HepG2 (cell line): ENCODE results near the gene ARHGAP26. TPM values are rescaled to one million over a fixed set of nuclear protein-coding genes. Genes with fewer than 3 reads are reported as not detected.

Source experiments
- ATAC-seq: fragments of 200-7000 bp; cut with Tn5 transposase; 3 replicates; pipeline ENCODE4 v1.9.1; 2020; ENCODE audit warnings: mild to moderate bottlenecking, moderate library complexity
- BruUV-seq: library from RNA; stranded (reverse); fragments of 400-500 nt; replicated peaks from 2 replicates; lab custom pipeline; 2021; lab: Mats Ljungman, UMichigan
- CTCF ChIA-PET: fragments of 300-600 bp; formaldehyde crosslinking; extraction: SDS; loops from one replicate; lab custom pipeline; 2021; ENCODE audit warnings: low total read pairs, inconsistent platforms, low intra/inter-chr PET ratio; lab: Yijun Ruan, JAX
- POLR2A ChIA-PET: fragments of 350-600 bp; sonication (Branson Sonifier 250); formaldehyde crosslinking; loops from one replicate; lab custom pipeline; 2020; ENCODE audit warnings: antibody characterized with exemption, inconsistent platforms; lab: Yijun Ruan, JAX
- DNase-seq: peaks from one replicate; pipeline ENCODE4 v3.0.0-alpha.2; 2015; ENCODE audit warnings: low spot score
- FAIRE-seq: peaks from 3 replicates; lab custom pipeline; 2011; peaks lifted over from hg19 to GRCh38; lab: Jason Lieb, UNC
- H2AFZ ChIP-seq: one replicate; pipeline ENCODE4 v1.6.1; 2011; ENCODE audit warnings: low read length, inconsistent platforms
- H3K27ac ChIP-seq: fragments of 300-600 bp; 3 replicates; pipeline ENCODE4 v1.8.0; 2011; ENCODE audit warnings: mixed run types, mild to moderate bottlenecking, mixed read lengths, low read length, inconsistent platforms; ENCODE audit not compliant: insufficient read depth; ENCODE audit errors: extremely low read length
- H3K27me3 ChIP-seq, 2 experiments: fragments of 200-600 bp in 1 of 2; 2 replicates in 1 of 2; 3 replicates in 1 of 2; pipeline versions ENCODE4 v1.6.0 to v1.8.0; 2011; ENCODE audit warnings: low read length in 2 of 2, mild to moderate bottlenecking in 2 of 2, moderate library complexity in 2 of 2, inconsistent platforms in 1 of 2; ENCODE audit not compliant: insufficient read depth in 2 of 2, control insufficient read depth in 1 of 2
- H3K36me3 ChIP-seq, 2 experiments: fragments of 200-600 bp in 1 of 2; replicated peaks in 1 of 2; 2 replicates in 1 of 2; 3 replicates in 1 of 2; pipeline versions ENCODE4 v1.5.1 to v1.8.0; 2011; ENCODE audit warnings: low read length in 2 of 2, inconsistent platforms in 1 of 2; ENCODE audit not compliant: insufficient read depth in 2 of 2, control insufficient read depth in 1 of 2
- H3K4me1 ChIP-seq: 2 replicates; pipeline ENCODE4 v1.5.1; 2012; ENCODE audit warnings: low read length, inconsistent platforms; ENCODE audit not compliant: insufficient read depth
- H3K4me2 ChIP-seq: 2 replicates; pipeline ENCODE4 v1.6.0; 2011; ENCODE audit warnings: low read depth, low read length, inconsistent platforms
- H3K4me3 ChIP-seq, 3 experiments: fragments of 200-600 bp in 1 of 3; sonication (generic), shearing (Covaris generic) in 1 of 3; replicated peaks in 1 of 3; 2 replicates each; pipeline ENCODE4 v1.5.1; 2011 to 2016; ENCODE audit warnings: low read length in 3 of 3, inconsistent platforms in 2 of 3, low read depth in 2 of 3, mild to moderate bottlenecking in 2 of 3, control low read depth in 1 of 3, mixed read lengths in 1 of 3; ENCODE audit not compliant: insufficient read depth in 1 of 3
- H3K79me2 ChIP-seq: one replicate; pipeline ENCODE4 v1.6.1; 2011; ENCODE audit warnings: low read length, inconsistent platforms; ENCODE audit not compliant: insufficient read depth
- H3K9ac ChIP-seq: 2 replicates; pipeline ENCODE4 v1.6.0; 2011; ENCODE audit warnings: mild to moderate bottlenecking, low read depth, low read length, inconsistent platforms; ENCODE audit not compliant: insufficient read depth
- H3K9me3 ChIP-seq: 2 replicates; pipeline ENCODE4 v1.5.1; 2012; ENCODE audit warnings: mild to moderate bottlenecking, low read length
- H4K20me1 ChIP-seq: 2 replicates; pipeline ENCODE4 v1.6.0; 2011; ENCODE audit warnings: inconsistent platforms, mild to moderate bottlenecking, low read length, moderate library complexity; ENCODE audit not compliant: insufficient read depth
- FOXJ3 ChIP-seq: sonication (generic); formaldehyde crosslinking; IDR thresholded peaks from 2 replicates; pipeline ENCODE4 v1.4.0; 2020; ENCODE audit warnings: missing genetic modification reagents, mild to moderate bottlenecking, borderline replicate concordance
- HDAC2 ChIP-seq: sonication (generic); formaldehyde crosslinking; IDR thresholded peaks from 2 replicates; pipeline ENCODE4 v1.4.0; 2020; ENCODE audit warnings: missing genetic modification reagents
- IKZF4 ChIP-seq: sonication (generic); formaldehyde crosslinking; IDR thresholded peaks from 2 replicates; pipeline ENCODE4 v1.5.1; 2020; ENCODE audit warnings: borderline replicate concordance, mild to moderate bottlenecking, low read depth, missing genetic modification reagents; ENCODE audit errors: not compliant biosample characterization
- MLLT10 ChIP-seq: sonication (generic); formaldehyde crosslinking; IDR thresholded peaks from 2 replicates; pipeline ENCODE4 v1.4.0; 2020; ENCODE audit warnings: missing genetic modification reagents
- NCOA5 ChIP-seq: sonication (generic); formaldehyde crosslinking; IDR thresholded peaks from 2 replicates; pipeline ENCODE4 v1.4.0; 2020; ENCODE audit warnings: missing genetic modification reagents
- NFKBIZ ChIP-seq: IDR thresholded peaks from 2 replicates; pipeline ENCODE4 v1.6.1; 2018; ENCODE audit warnings: missing genetic modification reagents, missing compliant biosample characterization
- PLRG1 ChIP-seq: fragments of 450-650 bp; conservative IDR thresholded peaks from 2 replicates; pipeline ENCODE4 v1.6.1; 2016
- SP5 ChIP-seq: IDR thresholded peaks from 2 replicates; pipeline ENCODE4 v1.6.1; 2016; ENCODE audit warnings: low read depth, borderline replicate concordance
- ZFP41 ChIP-seq: sonication (generic); formaldehyde crosslinking; IDR thresholded peaks from 2 replicates; pipeline ENCODE4 v1.4.0; 2020; ENCODE audit warnings: mild to moderate bottlenecking, missing genetic modification reagents, borderline replicate concordance
- ZKSCAN1 ChIP-seq: fragments of 150-350 bp; IDR thresholded peaks from 2 replicates; pipeline ENCODE4 v1.6.1; 2014; ENCODE audit warnings: low read length
- ZMYM4 ChIP-seq: sonication (generic); formaldehyde crosslinking; IDR thresholded peaks from 2 replicates; pipeline ENCODE4 v1.8.1; 2023; ENCODE audit warnings: mild to moderate bottlenecking, missing genetic modification reagents
- ZNF546 ChIP-seq: sonication (generic); formaldehyde crosslinking; conservative IDR thresholded peaks from 2 replicates; pipeline ENCODE4 v1.8.1; 2023; ENCODE audit warnings: mild to moderate bottlenecking, missing genetic modification reagents
- ZNF572 ChIP-seq: sonication (generic); formaldehyde crosslinking; IDR thresholded peaks from 2 replicates; pipeline ENCODE4 v1.5.1; 2020; ENCODE audit warnings: mild to moderate bottlenecking, missing genetic modification reagents
- WGBS: methylation state at CpG from one replicate; pipeline ENCODE4 v1.1.6; 2017; ENCODE audit warnings: low lambda C conversion rate; 5-methylcytosine and 5-hydroxymethylcytosine counted together
- in situ Hi-C: cut with HindIII; loops from 2 replicates; pipeline ENCODE4 v1.10.0; 2017; ENCODE audit warnings: low pct_unique_long_range_greater_than_20kb; ENCODE audit not compliant: extremely low pct_ligation_motif_present
- intact Hi-C: fragments of 100-400 bp; cut with micrococcal nuclease; formaldehyde crosslinking; loops from one replicate; pipeline ENCODE4 v1.10.0; 2022; ENCODE audit not compliant: unreplicated experiment
- polyA plus RNA-seq, 8 experiments: library from polyadenylated mRNA; depleted of rRNA in 3 of 8; stranded (reverse) in 7 of 8; unstranded in 1 of 8; fragments of >200 nt; fragmentation: Illumina TruSeq in 4 of 8; extraction: Trizol in 4 of 8; gene quantifications; 2 replicates each; pipeline versions ENCODE4 v1.2.1 to v1.2.3, GENCODE V29; 2011 to 2016; ENCODE audit warnings: low read depth in 4 of 8, missing spikeins in 1 of 8, mixed read lengths in 1 of 8; ENCODE audit not compliant: insufficient read depth in 1 of 8
- total RNA-seq, 5 experiments: library from RNA; depleted of rRNA; stranded (reverse); fragments of >200 nt; fragmentation: Illumina TruSeq; extraction: Trizol; gene quantifications; 2 replicates each; pipeline ENCODE4 v1.2.3, GENCODE V29; 2016; ENCODE audit warnings: low read depth in 1 of 5
- TF ChIP-seq, protein P1 (sequence below): sonication (generic); formaldehyde crosslinking; IDR thresholded peaks from 2 replicates; pipeline ENCODE4 v1.4.0; 2020; ENCODE audit warnings: missing genetic modification reagents
- TF ChIP-seq, protein P2 (sequence below): sonication (generic); formaldehyde crosslinking; IDR thresholded peaks from 2 replicates; pipeline ENCODE4 v1.4.0; 2020; ENCODE audit warnings: missing genetic modification reagents
- TF ChIP-seq, protein P3 (sequence below): fragments of 450-650 bp; IDR thresholded peaks from 2 replicates; pipeline ENCODE4 v1.6.1; 2016
- TF ChIP-seq, protein P4 (sequence below): sonication (generic); formaldehyde crosslinking; IDR thresholded peaks from 2 replicates; pipeline ENCODE4 v1.5.1; 2020; ENCODE audit warnings: mild to moderate bottlenecking, missing genetic modification reagents, moderate library complexity
- TF ChIP-seq, protein P5 (sequence below): sonication (generic); formaldehyde crosslinking; IDR thresholded peaks from 2 replicates; pipeline ENCODE4 v1.8.1; 2023; ENCODE audit warnings: mild to moderate bottlenecking, missing genetic modification reagents, borderline replicate concordance

Gene ARHGAP26
- total and polyA plus RNA-seq, 2 of the 13 experiments (the other 11 are each of a cell fraction or from before 2014, with no cell fraction given) = 9.6 to 18.2 TPM

DNA sequence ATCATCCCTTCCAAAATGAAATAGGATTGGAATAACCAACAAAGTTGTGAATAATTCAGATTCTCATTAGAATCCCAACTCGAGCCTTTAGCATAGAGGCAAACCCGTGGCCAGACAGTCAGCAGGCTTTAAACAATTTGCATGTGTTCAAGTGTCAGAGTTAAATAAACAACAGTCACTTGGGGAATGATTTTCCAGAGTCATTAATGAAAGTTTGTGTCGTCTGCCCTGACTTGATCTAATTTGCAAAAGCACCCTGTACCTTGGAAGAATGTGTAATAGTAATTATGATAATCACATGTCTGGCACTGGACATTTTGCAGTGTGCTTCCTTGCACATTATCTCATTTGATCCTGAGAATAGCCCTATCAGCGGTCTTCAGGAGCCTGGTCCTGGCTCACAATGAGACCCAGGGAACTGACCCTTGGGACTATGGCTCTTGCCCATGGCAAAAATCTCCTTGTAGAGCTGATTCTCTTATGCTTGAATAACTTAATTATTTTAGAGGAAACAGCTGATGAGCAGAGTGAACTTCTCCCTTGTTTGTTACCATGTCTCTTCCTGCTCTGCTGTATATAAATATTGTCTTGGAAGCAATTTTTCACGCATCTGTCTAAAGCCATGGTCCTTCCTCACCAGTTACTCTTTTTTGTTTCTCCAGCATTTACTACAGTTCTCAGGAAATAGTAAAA, 360.6 kb downstream of the ARHGAP26 start (continued):
- no peak for TF ChIP-seq IKZF4
- TF ChIP-seq MLLT10 = no peak
- no peak for TF ChIP-seq ZKSCAN1
- TF ChIP-seq ZNF572 (CRISPR knock-in tag) = no peak
- TF ChIP-seq HDAC2 = no peak

DNA sequence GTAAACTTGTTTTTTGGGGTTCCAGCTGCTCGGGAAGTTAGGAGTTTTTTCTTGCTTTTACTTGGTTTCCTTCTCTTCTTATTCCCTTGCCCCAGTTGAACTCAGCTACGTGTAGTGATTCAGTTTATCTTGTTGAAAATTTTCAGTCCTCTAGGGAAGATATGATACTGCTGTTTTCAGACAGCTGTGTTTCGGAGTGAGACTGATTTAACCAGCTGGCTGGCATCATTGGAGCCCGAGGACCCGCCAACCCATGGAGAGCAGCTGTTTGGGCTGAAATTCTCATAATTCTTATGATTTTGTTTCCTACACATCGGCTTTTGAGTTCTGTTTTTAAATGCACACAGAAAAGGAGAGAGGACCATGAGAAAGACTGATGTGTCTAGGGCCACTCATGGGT, 361.8 kb downstream of the ARHGAP26 start:
- no peaks in the 10 kb centered on the region for H3K27me3 ChIP-seq
- no peak for DNase-seq
- H3K79me2 ChIP-seq = no peaks in the 10 kb centered on the region
- 97% methylated on average over 6 of the region's 6 CpGs for WGBS
- peaks cover 1 to 14% of the 10 kb centered on the region in 2 experiments for H3K36me3 ChIP-seq
- intact Hi-C loops (no loop called here), in situ Hi-C loops (no loop called here)
- H3K27ac ChIP-seq = no peak overlapping the region
- no TSS peak for BruUV-seq
- ATAC-seq = no peak
- H3K4me3 ChIP-seq = no peak overlapping the region
- H3K9ac ChIP-seq = no peak overlapping the region
- H3K4me1 ChIP-seq = peaks cover 19% of the 10 kb centered on the region
- no peak for FAIRE-seq
- no peak overlapping the region for H3K4me2 ChIP-seq
- H2AFZ ChIP-seq = no peak overlapping the region
- CTCF ChIA-PET = no interaction called here
- POLR2A ChIA-PET = no interaction called here
- no peaks in the 10 kb centered on the region for H4K20me1 ChIP-seq
- no peaks in the 10 kb centered on the region for H3K9me3 ChIP-seq
- TF ChIP-seq SP5 (CRISPR knock-in tag) (no peak), PLRG1 (no peak), ZNF546 (CRISPR knock-in tag) (no peak), FOXJ3 (CRISPR knock-in tag) (no peak), ZFP41 (CRISPR knock-in tag) (no peak), NFKBIZ (CRISPR knock-in tag) (no peak), NCOA5 (CRISPR knock-in tag) (no peak), ZMYM4 (CRISPR knock-in tag) (no peak)
- TF ChIP-seq, protein P1, sequence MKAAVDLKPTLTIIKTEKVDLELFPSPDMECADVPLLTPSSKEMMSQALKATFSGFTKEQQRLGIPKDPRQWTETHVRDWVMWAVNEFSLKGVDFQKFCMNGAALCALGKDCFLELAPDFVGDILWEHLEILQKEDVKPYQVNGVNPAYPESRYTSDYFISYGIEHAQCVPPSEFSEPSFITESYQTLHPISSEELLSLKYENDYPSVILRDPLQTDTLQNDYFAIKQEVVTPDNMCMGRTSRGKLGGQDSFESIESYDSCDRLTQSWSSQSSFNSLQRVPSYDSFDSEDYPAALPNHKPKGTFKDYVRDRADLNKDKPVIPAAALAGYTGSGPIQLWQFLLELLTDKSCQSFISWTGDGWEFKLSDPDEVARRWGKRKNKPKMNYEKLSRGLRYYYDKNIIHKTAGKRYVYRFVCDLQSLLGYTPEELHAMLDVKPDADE (CRISPR knock-in tag) = no peak
- TF ChIP-seq, protein P2, sequence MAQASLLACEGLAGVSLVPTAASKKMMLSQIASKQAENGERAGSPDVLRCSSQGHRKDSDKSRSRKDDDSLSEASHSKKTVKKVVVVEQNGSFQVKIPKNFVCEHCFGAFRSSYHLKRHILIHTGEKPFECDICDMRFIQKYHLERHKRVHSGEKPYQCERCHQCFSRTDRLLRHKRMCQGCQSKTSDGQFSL (CRISPR knock-in tag) = no peak
- TF ChIP-seq, protein P3, sequence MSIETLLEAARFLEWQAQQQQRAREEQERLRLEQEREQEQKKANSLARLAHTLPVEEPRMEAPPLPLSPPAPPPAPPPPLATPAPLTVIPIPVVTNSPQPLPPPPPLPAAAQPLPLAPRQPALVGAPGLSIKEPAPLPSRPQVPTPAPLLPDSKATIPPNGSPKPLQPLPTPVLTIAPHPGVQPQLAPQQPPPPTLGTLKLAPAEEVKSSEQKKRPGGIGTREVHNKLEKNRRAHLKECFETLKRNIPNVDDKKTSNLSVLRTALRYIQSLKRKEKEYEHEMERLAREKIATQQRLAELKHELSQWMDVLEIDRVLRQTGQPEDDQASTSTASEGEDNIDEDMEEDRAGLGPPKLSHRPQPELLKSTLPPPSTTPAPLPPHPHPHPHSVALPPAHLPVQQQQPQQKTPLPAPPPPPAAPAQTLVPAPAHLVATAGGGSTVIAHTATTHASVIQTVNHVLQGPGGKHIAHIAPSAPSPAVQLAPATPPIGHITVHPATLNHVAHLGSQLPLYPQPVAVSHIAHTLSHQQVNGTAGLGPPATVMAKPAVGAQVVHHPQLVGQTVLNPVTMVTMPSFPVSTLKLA = no peak
- TF ChIP-seq, protein P4, sequence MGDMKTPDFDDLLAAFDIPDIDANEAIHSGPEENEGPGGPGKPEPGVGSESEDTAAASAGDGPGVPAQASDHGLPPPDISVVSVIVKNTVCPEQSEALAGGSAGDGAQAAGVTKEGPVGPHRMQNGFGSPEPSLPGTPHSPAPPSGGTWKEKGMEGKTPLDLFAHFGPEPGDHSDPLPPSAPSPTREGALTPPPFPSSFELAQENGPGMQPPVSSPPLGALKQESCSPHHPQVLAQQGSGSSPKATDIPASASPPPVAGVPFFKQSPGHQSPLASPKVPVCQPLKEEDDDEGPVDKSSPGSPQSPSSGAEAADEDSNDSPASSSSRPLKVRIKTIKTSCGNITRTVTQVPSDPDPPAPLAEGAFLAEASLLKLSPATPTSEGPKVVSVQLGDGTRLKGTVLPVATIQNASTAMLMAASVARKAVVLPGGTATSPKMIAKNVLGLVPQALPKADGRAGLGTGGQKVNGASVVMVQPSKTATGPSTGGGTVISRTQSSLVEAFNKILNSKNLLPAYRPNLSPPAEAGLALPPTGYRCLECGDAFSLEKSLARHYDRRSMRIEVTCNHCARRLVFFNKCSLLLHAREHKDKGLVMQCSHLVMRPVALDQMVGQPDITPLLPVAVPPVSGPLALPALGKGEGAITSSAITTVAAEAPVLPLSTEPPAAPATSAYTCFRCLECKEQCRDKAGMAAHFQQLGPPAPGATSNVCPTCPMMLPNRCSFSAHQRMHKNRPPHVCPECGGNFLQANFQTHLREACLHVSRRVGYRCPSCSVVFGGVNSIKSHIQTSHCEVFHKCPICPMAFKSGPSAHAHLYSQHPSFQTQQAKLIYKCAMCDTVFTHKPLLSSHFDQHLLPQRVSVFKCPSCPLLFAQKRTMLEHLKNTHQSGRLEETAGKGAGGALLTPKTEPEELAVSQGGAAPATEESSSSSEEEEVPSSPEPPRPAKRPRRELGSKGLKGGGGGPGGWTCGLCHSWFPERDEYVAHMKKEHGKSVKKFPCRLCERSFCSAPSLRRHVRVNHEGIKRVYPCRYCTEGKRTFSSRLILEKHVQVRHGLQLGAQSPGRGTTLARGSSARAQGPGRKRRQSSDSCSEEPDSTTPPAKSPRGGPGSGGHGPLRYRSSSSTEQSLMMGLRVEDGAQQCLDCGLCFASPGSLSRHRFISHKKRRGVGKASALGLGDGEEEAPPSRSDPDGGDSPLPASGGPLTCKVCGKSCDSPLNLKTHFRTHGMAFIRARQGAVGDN (CRISPR knock-in tag) = no peak
- TF ChIP-seq, protein P5, sequence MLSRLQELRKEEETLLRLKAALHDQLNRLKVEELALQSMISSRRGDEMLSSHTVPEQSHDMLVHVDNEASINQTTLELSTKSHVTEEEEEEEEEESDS (CRISPR knock-in tag) = no peak
